Suprapubic skin (tissue), 3 donors: ENCODE measurements around the gene ARHGAP18.

Experiments
- POLR2AphosphoS5 ChIP-seq, 3 donors: sonication (generic); formaldehyde crosslinking; IDR thresholded peaks; one replicate each; pipeline ENCODE4 v1.6.1; 2017; ENCODE audit warnings: antibody characterized with exemption in 3 of 3
- TF ChIP-seq, protein P1 (sequence below), 2 donors: fragments of 200-600 bp in 1 of 2; fragments of 450-650 bp in 1 of 2; sonication (generic) in 1 of 2; IDR thresholded peaks; one replicate each; pipeline ENCODE4 v1.5.1; 2016 to 2019; ENCODE audit warnings: antibody characterized with exemption in 2 of 2, mild to moderate bottlenecking in 1 of 2, moderate library complexity in 1 of 2

DNA sequence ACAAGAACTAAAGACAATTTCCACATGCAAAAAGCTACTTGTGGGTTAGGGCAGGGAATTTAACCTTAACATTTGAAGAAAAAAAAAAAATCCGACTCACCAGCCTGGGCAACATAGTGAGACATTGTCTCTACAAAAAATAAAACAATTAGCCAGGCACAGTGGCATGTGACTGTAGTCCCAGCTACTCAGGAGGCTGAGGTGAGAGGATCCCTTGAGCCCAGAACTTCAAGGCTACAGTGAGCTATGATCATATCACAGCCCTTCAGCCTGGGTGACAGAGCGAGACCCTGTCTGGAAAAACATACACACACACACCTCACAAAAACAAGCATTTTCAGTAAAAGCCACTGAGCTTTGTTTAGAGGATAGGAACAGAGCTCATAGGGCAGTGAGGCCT, 56.2 kb downstream of the ARHGAP18 start:
- TF ChIP-seq, protein P1, sequence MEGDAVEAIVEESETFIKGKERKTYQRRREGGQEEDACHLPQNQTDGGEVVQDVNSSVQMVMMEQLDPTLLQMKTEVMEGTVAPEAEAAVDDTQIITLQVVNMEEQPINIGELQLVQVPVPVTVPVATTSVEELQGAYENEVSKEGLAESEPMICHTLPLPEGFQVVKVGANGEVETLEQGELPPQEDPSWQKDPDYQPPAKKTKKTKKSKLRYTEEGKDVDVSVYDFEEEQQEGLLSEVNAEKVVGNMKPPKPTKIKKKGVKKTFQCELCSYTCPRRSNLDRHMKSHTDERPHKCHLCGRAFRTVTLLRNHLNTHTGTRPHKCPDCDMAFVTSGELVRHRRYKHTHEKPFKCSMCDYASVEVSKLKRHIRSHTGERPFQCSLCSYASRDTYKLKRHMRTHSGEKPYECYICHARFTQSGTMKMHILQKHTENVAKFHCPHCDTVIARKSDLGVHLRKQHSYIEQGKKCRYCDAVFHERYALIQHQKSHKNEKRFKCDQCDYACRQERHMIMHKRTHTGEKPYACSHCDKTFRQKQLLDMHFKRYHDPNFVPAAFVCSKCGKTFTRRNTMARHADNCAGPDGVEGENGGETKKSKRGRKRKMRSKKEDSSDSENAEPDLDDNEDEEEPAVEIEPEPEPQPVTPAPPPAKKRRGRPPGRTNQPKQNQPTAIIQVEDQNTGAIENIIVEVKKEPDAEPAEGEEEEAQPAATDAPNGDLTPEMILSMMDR (IDR thresholded peaks at IDR 0.05) = no peak
- TF ChIP-seq POLR2AphosphoS5 (IDR thresholded peaks at IDR 0.05) = no peak
